CD8-positive, alpha-beta memory T cell (primary cell): ENCODE results near the gene UBE2N. TPM values are rescaled to one million over a fixed set of nuclear protein-coding genes. Genes with fewer than 3 reads are reported as not detected.
A peak's percentile ranks its signal among the peaks of the same experiment; 100 is the strongest.
"Not testable (repeated sequence)": the region's sequence is repeated elsewhere in the genome, so short reads cannot be mapped to it uniquely, and the experiment has no call there.

Source experiments
- CTCF ChIA-PET: fragments of 350-600 bp; sonication (Branson Sonifier 250); formaldehyde crosslinking; loops from one replicate; lab custom pipeline; 2021; ENCODE audit warnings: antibody characterized with exemption; lab: Charles Lee
- POLR2A ChIA-PET: fragments of 350-600 bp; sonication (Branson Sonifier 250); formaldehyde crosslinking; loops from one replicate; lab custom pipeline; 2021; ENCODE audit warnings: antibody characterized with exemption; lab: Charles Lee
- DNase-seq, 5 donors: peaks; one replicate each; pipeline versions ENCODE4 v3.0.0 to v3.0.0-alpha.2; 2020 to 2022; ENCODE audit warnings: mixed read lengths in 1 of 5
- H3K27ac ChIP-seq: one replicate; pipeline ENCODE4 v1.7.0; 2013; ENCODE audit warnings: low read depth, mild to moderate bottlenecking, low read length, moderate library complexity
- H3K27me3 ChIP-seq: 2 replicates; pipeline ENCODE4 v1.7.0; 2013; ENCODE audit warnings: low read length, mild to moderate bottlenecking; ENCODE audit not compliant: insufficient read depth, poor library complexity, severe bottlenecking
- H3K36me3 ChIP-seq: 2 replicates; pipeline ENCODE4 v1.7.0; 2013; ENCODE audit warnings: mild to moderate bottlenecking, low read length, moderate library complexity; ENCODE audit not compliant: insufficient read depth
- H3K4me1 ChIP-seq: 2 replicates; pipeline ENCODE4 v1.7.0; 2013; ENCODE audit warnings: mild to moderate bottlenecking, low read length, moderate library complexity; ENCODE audit not compliant: insufficient read depth
- H3K4me3 ChIP-seq: 2 replicates; pipeline ENCODE4 v1.7.0; 2013; ENCODE audit warnings: mild to moderate bottlenecking, low read length
- H3K9me3 ChIP-seq: 2 replicates; pipeline ENCODE4 v1.7.0; 2013; ENCODE audit warnings: mild to moderate bottlenecking, low read length
- H3K27ac Mint-ChIP-seq, 8 donors: one replicate each; pipeline ENCODE4 v1.8.0; 2020 to 2021; ENCODE audit warnings: mixed read lengths in 8 of 8, mild to moderate bottlenecking in 6 of 8, inconsistent platforms in 3 of 8, moderate library complexity in 3 of 8
- H3K27me3 Mint-ChIP-seq, 2 donors: one replicate each; pipeline ENCODE4 v1.8.0; 2020 to 2021; ENCODE audit warnings: mixed read lengths in 2 of 2, mild to moderate bottlenecking in 1 of 2, moderate library complexity in 1 of 2
- H3K36me3 Mint-ChIP-seq, 3 donors: one replicate each; pipeline ENCODE4 v1.8.0; 2020 to 2021; ENCODE audit warnings: mixed read lengths in 3 of 3, inconsistent platforms in 1 of 3, mild to moderate bottlenecking in 1 of 3
- H3K4me1 Mint-ChIP-seq, 3 donors: one replicate each; pipeline ENCODE4 v1.8.0; 2020 to 2021; ENCODE audit warnings: mixed read lengths in 3 of 3, inconsistent platforms in 1 of 3, mild to moderate bottlenecking in 1 of 3
- H3K4me3 Mint-ChIP-seq, 7 donors: one replicate each; pipeline ENCODE4 v1.8.0; 2020 to 2021; ENCODE audit warnings: mixed read lengths in 7 of 7, mild to moderate bottlenecking in 6 of 7, moderate library complexity in 4 of 7, inconsistent platforms in 2 of 7
- H3K9me3 Mint-ChIP-seq, 5 donors: one replicate each; pipeline ENCODE4 v1.8.0; 2020 to 2022; ENCODE audit warnings: mixed read lengths in 5 of 5, mild to moderate bottlenecking in 3 of 5, moderate library complexity in 2 of 5, inconsistent platforms in 1 of 5
- polyA plus RNA-seq: library from polyadenylated mRNA; unstranded; fragments of 300-500 nt; fragmentation: Illumina TruSeq; gene quantifications from one replicate; pipeline ENCODE4 v1.2.3, GENCODE V29; 2021
- total RNA-seq, 2 experiments: library from RNA; stranded (reverse); gene quantifications; one replicate each; pipeline ENCODE4 v1.2.3, GENCODE V29; 2021

The UBE2N gene
- total and polyA plus RNA-seq, 3 experiments from 2014 or later: 157 to 244 (median 236) TPM

DNA sequence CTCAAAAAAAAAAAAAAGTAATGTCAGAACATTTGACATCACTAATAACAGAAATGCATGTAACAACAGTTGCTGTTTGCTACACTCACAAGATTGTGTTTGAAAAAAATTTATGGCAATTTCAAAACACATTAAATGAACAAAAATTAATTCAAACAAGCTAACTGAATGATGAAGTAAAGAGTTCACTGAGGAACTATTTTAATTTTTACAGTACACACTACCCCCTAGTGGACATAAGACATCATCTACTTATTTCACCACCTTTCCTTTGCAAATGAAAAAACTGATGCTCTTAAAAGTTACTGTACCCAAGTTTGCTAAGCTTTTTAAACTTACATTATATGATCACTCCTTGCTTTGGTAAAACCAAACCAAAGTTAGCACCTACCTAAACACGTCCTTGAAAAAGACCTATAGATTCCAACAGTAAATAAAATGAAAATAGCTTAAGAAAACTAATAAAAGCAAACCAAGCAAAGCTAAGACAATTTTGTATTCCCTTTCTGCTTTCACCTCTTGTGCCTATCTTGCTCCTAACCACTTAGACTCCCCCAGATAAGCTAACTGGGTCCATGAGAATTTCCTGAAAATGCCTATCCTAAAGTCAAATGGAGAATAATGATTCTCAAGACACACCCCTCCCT lies 22.2 kb downstream of the UBE2N start:
- Histone ChIP-seq H3K4me3 (no peak overlapping the region), H3K36me3 (no peaks in the 10 kb centered on the region), H3K27me3 (no peaks in the 10 kb centered on the region), H3K4me1 (peaks cover 69% of the 10 kb centered on the region), H3K9me3 (no peaks in the 10 kb centered on the region), H3K27ac (no peak overlapping the region)
- peak in 2 of 5 donors; percentile 38 to 47 for DNase-seq
- H3K4me1 Mint-ChIP-seq: peaks cover 74 to 96% (median 95%) of the 10 kb centered on the region in 3 donors
- H3K27ac Mint-ChIP-seq: peak overlapping the region in 5 of 8 donors; percentile 27 to 80 (median 55)
- ChIA-PET CTCF (interaction anchor here (0.7 to 3.9 kb wide), 25 partner anchors 8 to 682 kb away, joined by 3 to 36 read pairs (median 4); partner anchors contain the start of gene MRPL42), POLR2A (interaction anchor here (1.5 kb wide), 1 partner anchor 21 kb away, joined by 6 read pairs; no protein-coding TSS in a partner anchor)
- H3K27me3 Mint-ChIP-seq: no peaks in the 10 kb centered on the region
- no peak overlapping the region for H3K4me3 Mint-ChIP-seq
- peaks cover 0 to 3% (median 2%) of the 10 kb centered on the region in 3 donors for H3K36me3 Mint-ChIP-seq
- no peaks in the 10 kb centered on the region for H3K9me3 Mint-ChIP-seq

DNA sequence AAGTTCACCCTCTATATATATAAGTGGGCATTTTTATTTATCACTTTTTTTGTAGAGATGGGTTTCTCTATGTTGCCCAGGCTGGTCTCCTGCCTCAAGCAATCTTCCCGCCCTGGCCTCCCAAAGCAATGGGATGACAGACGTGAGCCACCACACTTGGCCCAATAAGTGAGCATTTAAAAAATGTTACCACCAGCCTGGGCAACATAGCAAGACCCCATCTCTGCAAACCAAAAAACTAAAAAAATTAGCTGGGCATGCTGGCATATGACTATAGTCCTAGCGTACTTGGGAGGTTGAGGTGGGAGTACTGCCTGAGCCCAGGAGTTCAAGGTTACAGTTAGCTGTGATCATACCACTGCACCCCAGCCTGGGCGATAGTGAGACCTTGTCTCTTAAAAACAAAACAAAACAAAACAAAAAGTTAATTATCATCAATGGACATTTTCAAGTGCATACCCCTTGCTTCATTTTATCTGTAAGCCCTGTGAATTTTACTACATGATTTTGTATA lies 23.7 kb downstream of the UBE2N start:
- POLR2A ChIA-PET: interaction anchor here (0.5 kb wide), 1 partner anchor 886 kb away, joined by 6 read pairs; no protein-coding TSS in a partner anchor

DNA sequence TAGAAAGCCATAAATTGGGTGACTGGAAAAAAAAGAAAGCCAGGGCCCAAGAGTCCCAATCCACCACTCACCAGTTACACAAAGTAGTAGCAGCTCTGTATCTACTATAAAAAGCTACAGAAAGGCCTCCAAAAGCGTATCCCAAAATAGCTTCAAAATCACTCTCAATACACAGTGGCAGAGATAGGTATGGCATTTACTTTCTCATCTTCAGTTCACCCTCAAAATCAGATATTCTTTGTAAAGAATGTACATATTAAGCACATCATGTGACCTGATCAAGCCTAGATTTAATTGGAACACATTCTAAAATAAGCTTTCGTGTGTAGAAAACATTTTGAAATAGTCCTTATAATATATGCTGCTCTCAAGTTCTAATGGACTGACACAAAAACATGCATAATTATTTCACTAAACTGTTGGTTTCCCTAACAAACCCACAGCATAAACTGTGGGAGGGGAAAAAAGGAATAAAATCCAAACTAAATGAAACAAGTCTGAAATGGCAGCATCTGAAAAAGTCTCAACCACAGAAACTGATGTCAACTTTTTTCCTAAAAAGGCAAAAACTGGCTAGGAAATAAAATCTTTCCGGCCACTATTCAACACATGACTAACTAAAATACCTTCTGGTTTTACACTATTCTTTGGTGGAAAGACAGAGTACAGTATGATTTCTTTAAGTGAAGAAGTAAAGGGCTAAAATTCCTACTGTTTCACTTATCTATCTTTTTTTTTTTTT lies 25.9 kb downstream of the UBE2N start:
- no peak overlapping the region for H3K27ac ChIP-seq
- no peaks in the 10 kb centered on the region for H3K27me3 Mint-ChIP-seq
- peaks cover 68% of the 10 kb centered on the region for H3K4me1 ChIP-seq
- peaks cover 71 to 93% (median 91%) of the 10 kb centered on the region in 3 donors for H3K4me1 Mint-ChIP-seq
- POLR2A ChIA-PET: no interaction called here
- peak overlapping the region in 6 of 8 donors; percentile 13 to 74 (median 61) for H3K27ac Mint-ChIP-seq
- no peak for DNase-seq
- CTCF ChIA-PET: interaction anchor here (0.8 to 1.4 kb wide), 2 partner anchors 429 to 686 kb away, joined by 3 to 4 read pairs; no protein-coding TSS in a partner anchor
- H3K36me3 ChIP-seq: no peaks in the 10 kb centered on the region
- H3K27me3 ChIP-seq: no peaks in the 10 kb centered on the region
- peak overlapping the region in 3 of 7 donors; percentile 4 to 63 (median 28) for H3K4me3 Mint-ChIP-seq
- H3K9me3 ChIP-seq: no peaks in the 10 kb centered on the region
- H3K4me3 ChIP-seq: no peak overlapping the region
- peaks cover 0 to 10% (median 3%) of the 10 kb centered on the region in 3 donors for H3K36me3 Mint-ChIP-seq
- no peaks in the 10 kb centered on the region for H3K9me3 Mint-ChIP-seq

More for the DNA sequence above, 23.7 kb downstream of the UBE2N start:
- CTCF ChIA-PET: interaction anchor here (1.0 to 3.5 kb wide), 3 partner anchors 13 to 430 kb away, joined by 3 to 36 read pairs (median 4); no protein-coding TSS in a partner anchor
- Histone ChIP-seq H3K27me3 (no peaks in the 10 kb centered on the region), H3K4me3 (no peak overlapping the region), H3K4me1 (peaks cover 66% of the 10 kb centered on the region), H3K27ac (no peak overlapping the region), H3K9me3 (no peaks in the 10 kb centered on the region), H3K36me3 (no peaks in the 10 kb centered on the region)
- peaks cover 72 to 93% (median 92%) of the 10 kb centered on the region in 3 donors for H3K4me1 Mint-ChIP-seq
- no peak overlapping the region for H3K27ac Mint-ChIP-seq
- peaks cover 0 to 8% (median 3%) of the 10 kb centered on the region in 3 donors for H3K36me3 Mint-ChIP-seq
- H3K4me3 Mint-ChIP-seq: no peak overlapping the region
- H3K9me3 Mint-ChIP-seq: no peaks in the 10 kb centered on the region
- no peaks in the 10 kb centered on the region for H3K27me3 Mint-ChIP-seq
- DNase-seq: no peak

DNA sequence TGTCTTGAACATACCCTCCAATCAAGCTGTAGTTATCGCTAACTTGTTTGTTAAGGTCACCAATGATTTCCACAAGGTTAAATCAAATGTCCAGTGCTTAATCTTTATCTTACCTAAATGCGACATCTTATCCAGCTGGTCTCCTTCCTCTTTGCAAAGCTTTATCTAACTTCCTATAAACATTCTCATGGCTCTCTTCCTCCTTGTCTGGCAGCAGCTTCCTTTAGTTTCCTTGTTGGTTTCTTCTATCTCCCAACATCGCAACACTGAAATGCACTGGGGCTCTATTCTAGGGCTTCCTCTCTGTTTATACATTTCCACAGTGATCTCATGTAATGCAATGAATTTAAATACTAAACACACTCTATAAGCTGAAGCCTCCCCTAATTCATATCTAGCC lies 28.7 kb downstream of the UBE2N start:
- H3K9me3 ChIP-seq: no peaks in the 10 kb centered on the region
- Mint-ChIP-seq H3K4me3 (no peak overlapping the region), H3K27ac (peak overlapping the region in 7 of 8 donors; percentile 1 to 77 (median 59)), H3K27me3 (no peaks in the 10 kb centered on the region), H3K9me3 (no peaks in the 10 kb centered on the region), H3K4me1 (peaks cover 60 to 84% (median 83%) of the 10 kb centered on the region in 3 donors), H3K36me3 (peaks cover 0 to 38% (median 11%) of the 10 kb centered on the region in 3 donors)
- no peaks in the 10 kb centered on the region for H3K27me3 ChIP-seq
- H3K36me3 ChIP-seq: peaks cover 10% of the 10 kb centered on the region
- POLR2A ChIA-PET: no interaction called here
- no peak overlapping the region for H3K27ac ChIP-seq
- CTCF ChIA-PET: interaction anchor here (0.8 kb wide), 1 partner anchor 426 kb away, joined by 3 read pairs; no protein-coding TSS in a partner anchor
- no peak for DNase-seq
- peaks cover 52% of the 10 kb centered on the region for H3K4me1 ChIP-seq
- H3K4me3 ChIP-seq: no peak overlapping the region

GRCh38 chr12:93412396-93412795 lies 29.4 kb downstream of the UBE2N start:
- H3K9me3 ChIP-seq, H3K27me3 ChIP-seq, POLR2A ChIA-PET, H3K27ac ChIP-seq, H3K4me3 ChIP-seq, H3K4me3 Mint-ChIP-seq, H3K27me3 Mint-ChIP-seq, H3K9me3 Mint-ChIP-seq, CTCF ChIA-PET, DNase-seq: not testable (repeated sequence)
- Mint-ChIP-seq H3K4me1 (peaks cover 57 to 81% (median 79%) of the 10 kb centered on the region in 3 donors), H3K36me3 (peaks cover 0 to 44% (median 13%) of the 10 kb centered on the region in 3 donors), H3K27ac (peak overlapping the region in 4 of 8 donors; percentile 47 to 88 (median 79))
- Histone ChIP-seq H3K36me3 (peaks cover 10% of the 10 kb centered on the region), H3K4me1 (peaks cover 51% of the 10 kb centered on the region)

DNA sequence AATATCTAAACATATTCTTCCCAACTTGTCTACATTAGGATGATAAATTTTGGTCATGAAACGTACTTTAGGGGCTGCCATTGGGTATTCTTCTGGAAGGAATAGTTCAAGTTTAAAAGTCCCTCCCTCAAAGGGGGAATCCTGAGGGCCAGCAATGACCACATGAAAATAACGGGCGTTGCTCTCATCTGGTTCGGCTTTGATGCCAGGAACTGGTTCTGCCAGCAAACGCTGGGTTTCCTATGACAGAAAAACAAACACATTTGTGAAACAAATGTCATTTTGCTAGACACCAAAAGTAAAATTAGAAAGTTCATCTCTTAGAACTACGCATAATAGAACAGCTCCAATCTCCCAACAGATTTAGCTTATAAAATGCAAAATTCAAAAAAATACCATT lies 30.7 kb downstream of the UBE2N start:
- DNase-seq, H3K9me3 Mint-ChIP-seq, H3K27me3 Mint-ChIP-seq, H3K4me3 ChIP-seq, H3K9me3 ChIP-seq, H3K27me3 ChIP-seq, H3K27ac ChIP-seq: not testable (repeated sequence)
- CTCF ChIA-PET: interaction anchor here (1.2 kb wide), 1 partner anchor 9 kb away, joined by 6 read pairs; no protein-coding TSS in a partner anchor
- H3K4me3 Mint-ChIP-seq: peak overlapping the region in 1 of 7 donors; percentile 29
- H3K36me3 Mint-ChIP-seq: peaks cover 0 to 55% (median 16%) of the 10 kb centered on the region in 3 donors
- POLR2A ChIA-PET: interaction anchor here (0.5 kb wide), 1 partner anchor 52 kb away, joined by 3 read pairs; no protein-coding TSS in a partner anchor
- Histone ChIP-seq H3K36me3 (peaks cover 10% of the 10 kb centered on the region), H3K4me1 (peaks cover 38% of the 10 kb centered on the region)
- peaks cover 47 to 68% (median 65%) of the 10 kb centered on the region in 3 donors for H3K4me1 Mint-ChIP-seq
- peak overlapping the region in 6 of 8 donors; percentile 14 to 58 (median 46) for H3K27ac Mint-ChIP-seq

- not testable (repeated sequence) for H3K27ac ChIP-seq, DNase-seq, H3K27me3 Mint-ChIP-seq, H3K9me3 ChIP-seq, H3K4me3 Mint-ChIP-seq, H3K4me3 ChIP-seq, H3K9me3 Mint-ChIP-seq, H3K27me3 ChIP-seq
- peaks cover 33 to 53% (median 50%) of the 10 kb centered on the region in 3 donors for H3K4me1 Mint-ChIP-seq
- H3K27ac Mint-ChIP-seq: peak overlapping the region in 5 of 8 donors; percentile 1 to 59 (median 38)
- H3K36me3 ChIP-seq: peaks cover 10% of the 10 kb centered on the region
- H3K36me3 Mint-ChIP-seq: peaks cover 0 to 63% (median 18%) of the 10 kb centered on the region in 3 donors
- peaks cover 26% of the 10 kb centered on the region for H3K4me1 ChIP-seq
- ChIA-PET CTCF (interaction anchor here (1.1 kb wide), 1 partner anchor 10 kb away, joined by 5 read pairs; no protein-coding TSS in a partner anchor), POLR2A (interaction anchor here (0.6 kb wide), 1 partner anchor 139 kb away, joined by 3 read pairs; no protein-coding TSS in a partner anchor)
Observed at GRCh38 chr12:93409343-93410187, 32.2 kb downstream of the UBE2N start.
